ENCODE results near the gene EIF4G3. TPM values are rescaled to one million over a fixed set of nuclear protein-coding genes. Genes with fewer than 3 reads are reported as not detected.

EIF4G3 gene
- total and polyA plus RNA-seq, 10 of the 15 experiments (the other 5 are each of a cell fraction or from before 2014, with no cell fraction given), result 7.4 to 45.1 (median 29.1) TPM

- no peak overlapping the region for H3K4me3 ChIP-seq
- intact Hi-C loops (cut with micrococcal nuclease; ENCODE audit: unreplicated experiment), result no loop called here
Measured at GRCh38 chr1:20871419-20871818, 305.3 kb downstream of the EIF4G3 start.

More at GRCh38 chr1:20871419-20871818, 305.3 kb downstream of the EIF4G3 start:
- ChIA-PET CTCF (interaction anchor here (0.6 to 0.9 kb wide), 3 partner anchors 10 to 293 kb away, joined by 3 to 4 read pairs (median 3); no protein-coding TSS in a partner anchor), RAD21 (ENCODE audit: unreplicated experiment) (no interaction called here), SMC1A (ENCODE audit: uncharacterized antibody, unreplicated experiment) (interaction anchor here (0.6 to 1.4 kb wide), 2 partner anchors 324 to 1450 kb away, joined by 3 to 5 read pairs; no protein-coding TSS in a partner anchor), POLR2A (no interaction called here)
- Histone ChIP-seq H3K36me3 (ENCODE audit: control insufficient read depth in 2 of 2, insufficient read depth in 2 of 2, low read length in 1 of 2) (no peaks in the 10 kb centered on the region), H3K9me3 (replicated peaks; ENCODE audit: control insufficient read depth, insufficient read depth, low read length) (no peaks in the 10 kb centered on the region), H3K27ac (ENCODE audit: control insufficient read depth, insufficient read depth) (no peak overlapping the region), H4K20me1 (ENCODE audit: control insufficient read depth, insufficient read depth) (no peaks in the 10 kb centered on the region), H3K79me2 (ENCODE audit: control insufficient read depth, insufficient read depth, low read length) (no peaks in the 10 kb centered on the region), H3K4me2 (ENCODE audit: control insufficient read depth, insufficient read depth) (no peak overlapping the region), H2AFZ (ENCODE audit: control insufficient read depth, low read depth, low read length) (no peak overlapping the region), H3K9ac (ENCODE audit: control insufficient read depth, insufficient read depth, low read length) (no peak overlapping the region), H3K4me1 (ENCODE audit: control insufficient read depth, insufficient read depth, low read length) (no peaks in the 10 kb centered on the region; the same call in none of the 2 replicates), H3K27me3 (replicated peaks in 1 of 2; ENCODE audit: control insufficient read depth in 2 of 2, insufficient read depth in 2 of 2, low read length in 1 of 2) (no peaks in the 10 kb centered on the region)
- ATAC-seq (no peak), FAIRE-seq (no peak), DNase-seq (ENCODE audit: low read depth, low spot score) (no peak)
- 0% methylated on average over 1 of the region's 1 CpG for WGBS (ENCODE audit: insufficient coverage, insufficient replicate concordance, low lambda C conversion rate, missing lambda C conversion rate)
- TF ChIP-seq BHLHE40 (IDR thresholded peaks at IDR 0.05; ENCODE audit: borderline replicate concordance in 1 of 2, low read depth in 2 of 2, low read length in 1 of 2) (no peak), ZNF217 (IDR thresholded peaks at IDR 0.05) (no peak), ZNF622 (IDR thresholded peaks at IDR 0.05) (no peak), CHD4 (IDR thresholded peaks at IDR 0.05) (no peak), CHD2 (IDR thresholded peaks at IDR 0.05; ENCODE audit: borderline replicate concordance, low read depth, low read length) (no peak), TCF12 (IDR thresholded peaks at IDR 0.05; ENCODE audit: low read depth, low read length) (no peak), FOXK2 (IDR thresholded peaks at IDR 0.05) (no peak), HDGF (IDR thresholded peaks at IDR 0.05) (no peak), NFYB (IDR thresholded peaks at IDR 0.05; ENCODE audit: insufficient read depth, low read depth, low read length) (no peak), ZNF24 (IDR thresholded peaks at IDR 0.05) (no peak), SMC3 (IDR thresholded peaks at IDR 0.05; ENCODE audit: borderline replicate concordance, low read length) (no peak), EP300 (IDR thresholded peaks at IDR 0.05; ENCODE audit: borderline replicate concordance in 1 of 2, control insufficient read depth in 1 of 2, low read depth in 2 of 2, low read length in 2 of 2) (no peak), ATF7 (IDR thresholded peaks at IDR 0.05; ENCODE audit: low read depth) (no peak), E4F1 (IDR thresholded peaks at IDR 0.05; ENCODE audit: borderline replicate concordance, partially characterized antibody) (no peak), POU2F2 (IDR thresholded peaks at IDR 0.05; ENCODE audit: borderline replicate concordance, low read depth, low read length) (no peak)
- TF ChIP-seq, protein P1, sequence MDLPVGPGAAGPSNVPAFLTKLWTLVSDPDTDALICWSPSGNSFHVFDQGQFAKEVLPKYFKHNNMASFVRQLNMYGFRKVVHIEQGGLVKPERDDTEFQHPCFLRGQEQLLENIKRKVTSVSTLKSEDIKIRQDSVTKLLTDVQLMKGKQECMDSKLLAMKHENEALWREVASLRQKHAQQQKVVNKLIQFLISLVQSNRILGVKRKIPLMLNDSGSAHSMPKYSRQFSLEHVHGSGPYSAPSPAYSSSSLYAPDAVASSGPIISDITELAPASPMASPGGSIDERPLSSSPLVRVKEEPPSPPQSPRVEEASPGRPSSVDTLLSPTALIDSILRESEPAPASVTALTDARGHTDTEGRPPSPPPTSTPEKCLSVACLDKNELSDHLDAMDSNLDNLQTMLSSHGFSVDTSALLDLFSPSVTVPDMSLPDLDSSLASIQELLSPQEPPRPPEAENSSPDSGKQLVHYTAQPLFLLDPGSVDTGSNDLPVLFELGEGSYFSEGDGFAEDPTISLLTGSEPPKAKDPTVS (IDR thresholded peaks at IDR 0.05; ENCODE audit: low read depth, low read length), result no peak
- in situ Hi-C loops (cut with MboI), result no loop called here
- no TSS peak for BruUV-seq (replicated peaks)

Measured in GM12878 (cell line).